H9 (cell line): ENCODE results near the gene PRSS27. TPM values are rescaled to one million over a fixed set of nuclear protein-coding genes. Genes with fewer than 3 reads are reported as not detected.

Experiments
- DNase-seq: peaks from one replicate; pipeline ENCODE4 v3.0.0-alpha.2; 2017
- H2AFZ ChIP-seq: one replicate; pipeline ENCODE4 v1.6.1; 2013; ENCODE audit warnings: mild to moderate bottlenecking, low read length, control low read depth, moderate library complexity
- H2AK5ac ChIP-seq: 2 replicates; pipeline ENCODE4 v1.6.1; 2013; ENCODE audit warnings: low read length, control low read depth, mixed read lengths; ENCODE audit not compliant: insufficient read length
- H2BK120ac ChIP-seq: one replicate; pipeline ENCODE4 v1.6.1; 2013; ENCODE audit warnings: low read depth, mild to moderate bottlenecking, low read length, control low read depth, inconsistent platforms; ENCODE audit not compliant: poor library complexity, severe bottlenecking
- H2BK12ac ChIP-seq: 2 replicates; pipeline ENCODE4 v1.6.1; 2013; ENCODE audit warnings: low read length, control low read depth, mixed read lengths, low read depth; ENCODE audit not compliant: insufficient read length
- H2BK15ac ChIP-seq: 2 replicates; pipeline ENCODE4 v1.6.1; 2013; ENCODE audit warnings: low read depth, low read length, control low read depth
- H2BK20ac ChIP-seq: one replicate; pipeline ENCODE4 v1.6.1; 2013; ENCODE audit warnings: low read depth, mild to moderate bottlenecking, low read length, control low read depth, inconsistent platforms; ENCODE audit not compliant: poor library complexity, severe bottlenecking
- H2BK5ac ChIP-seq: 2 replicates; pipeline ENCODE4 v1.6.1; 2013; ENCODE audit warnings: low read length, control low read depth, mixed read lengths; ENCODE audit not compliant: insufficient read length
- H3K14ac ChIP-seq: 2 replicates; pipeline ENCODE4 v1.6.1; 2013; ENCODE audit warnings: low read length, control low read depth; ENCODE audit not compliant: insufficient read depth
- H3K18ac ChIP-seq: 2 replicates; pipeline ENCODE4 v1.6.1; 2013; ENCODE audit warnings: low read depth, mild to moderate bottlenecking, mixed read lengths, low read length, control low read depth; ENCODE audit not compliant: insufficient read length
- H3K23ac ChIP-seq: 2 replicates; pipeline ENCODE4 v1.6.1; 2013; ENCODE audit warnings: low read length, control low read depth, mixed read lengths, low read depth; ENCODE audit not compliant: insufficient read length
- H3K23me2 ChIP-seq: 2 replicates; pipeline ENCODE4 v1.6.1; 2013; ENCODE audit warnings: low read depth, mild to moderate bottlenecking, mixed read lengths, low read length, control low read depth; ENCODE audit not compliant: insufficient read length, poor library complexity, severe bottlenecking
- H3K27ac ChIP-seq: 2 replicates; pipeline ENCODE4 v1.5.1; 2013; ENCODE audit warnings: low read length, control low read depth, mixed read lengths, low read depth; ENCODE audit not compliant: insufficient read length
- H3K27me3 ChIP-seq: 2 replicates; pipeline ENCODE4 v1.6.1; 2013; ENCODE audit warnings: low read length, control low read depth, inconsistent platforms; ENCODE audit not compliant: insufficient read depth
- H3K4ac ChIP-seq: 2 replicates; pipeline ENCODE4 v1.6.1; 2013; ENCODE audit warnings: low read depth, mild to moderate bottlenecking, control low read depth, inconsistent platforms, low read length, moderate library complexity
- H3K4me1 ChIP-seq: 2 replicates; pipeline ENCODE4 v1.6.1; 2013; ENCODE audit warnings: low read length, control low read depth, inconsistent platforms; ENCODE audit not compliant: insufficient read depth
- H3K4me2 ChIP-seq: 2 replicates; pipeline ENCODE4 v1.6.1; 2013; ENCODE audit warnings: low read length, control low read depth, mixed read lengths; ENCODE audit not compliant: insufficient read length, insufficient read depth
- H3K56ac ChIP-seq: 2 replicates; pipeline ENCODE4 v1.6.1; 2013; ENCODE audit warnings: low read depth, mild to moderate bottlenecking, mixed read lengths, low read length, control low read depth; ENCODE audit not compliant: insufficient read length
- H3K79me1 ChIP-seq: 2 replicates; pipeline ENCODE4 v1.6.1; 2013; ENCODE audit warnings: low read depth, mild to moderate bottlenecking, moderate library complexity, low read length, control low read depth, inconsistent platforms; ENCODE audit not compliant: insufficient read depth, poor library complexity, severe bottlenecking
- H3K79me2 ChIP-seq: 2 replicates; pipeline ENCODE4 v1.6.1; 2013; ENCODE audit warnings: low read length, control low read depth, inconsistent platforms; ENCODE audit not compliant: insufficient read depth
- H3K9ac ChIP-seq: 2 replicates; pipeline ENCODE4 v1.6.1; 2013; ENCODE audit warnings: low read length, control low read depth, mixed read lengths; ENCODE audit not compliant: insufficient read length; ENCODE audit errors: extremely low read depth
- H3K9me3 ChIP-seq: one replicate; pipeline ENCODE4 v1.6.1; 2013; ENCODE audit warnings: low read depth, low read length, inconsistent platforms; ENCODE audit not compliant: control insufficient read depth
- H3T11ph ChIP-seq: one replicate; pipeline ENCODE4 v1.6.1; 2013; ENCODE audit warnings: mild to moderate bottlenecking, low read length, control low read depth, inconsistent platforms
- H4K20me1 ChIP-seq: one replicate; pipeline ENCODE4 v1.6.1; 2013; ENCODE audit not compliant: control insufficient read depth, insufficient read length, insufficient read depth
- H4K5ac ChIP-seq: 2 replicates; pipeline ENCODE4 v1.6.1; 2013; ENCODE audit warnings: low read depth, mild to moderate bottlenecking, mixed read lengths, low read length, control low read depth; ENCODE audit not compliant: insufficient read length
- H4K8ac ChIP-seq: replicated peaks from 2 replicates; pipeline ENCODE4 v1.6.1; 2013; ENCODE audit warnings: low read length, control low read depth, mixed read lengths, low read depth; ENCODE audit not compliant: insufficient read length
- H4K91ac ChIP-seq: 2 replicates; pipeline ENCODE4 v1.6.1; 2013; ENCODE audit warnings: low read depth, mild to moderate bottlenecking, moderate library complexity, mixed read lengths, low read length, control low read depth; ENCODE audit not compliant: insufficient read length
- H3K27ac Mint-ChIP-seq, 3 experiments: 2 replicates in 2 of 3; 3 replicates in 1 of 3; pipeline ENCODE4 v1.8.0; 2020 to 2021; ENCODE audit warnings: mixed read lengths in 3 of 3, mild to moderate bottlenecking in 1 of 3, moderate library complexity in 1 of 3
- H3K27me3 Mint-ChIP-seq: 2 replicates; pipeline ENCODE4 v1.8.0; 2021; ENCODE audit warnings: low read depth, mild to moderate bottlenecking, moderate library complexity, mixed read lengths
- H3K36me3 Mint-ChIP-seq, 3 experiments: 2 replicates in 2 of 3; 3 replicates in 1 of 3; pipeline ENCODE4 v1.8.0; 2020 to 2021; ENCODE audit warnings: low read depth in 3 of 3, mixed read lengths in 3 of 3; ENCODE audit not compliant: insufficient read depth in 1 of 3
- H3K4me1 Mint-ChIP-seq, 2 experiments: 2 replicates each; pipeline ENCODE4 v1.8.0; 2020; ENCODE audit warnings: mixed read lengths in 2 of 2
- H3K4me3 Mint-ChIP-seq, 2 experiments: 2 replicates in 1 of 2; 3 replicates in 1 of 2; pipeline ENCODE4 v1.8.0; 2020 to 2021; ENCODE audit warnings: mild to moderate bottlenecking in 2 of 2, mixed read lengths in 2 of 2, moderate library complexity in 1 of 2
- H3K9me3 Mint-ChIP-seq, 2 experiments: 2 replicates in 1 of 2; 3 replicates in 1 of 2; pipeline ENCODE4 v1.8.0; 2020; ENCODE audit warnings: mild to moderate bottlenecking in 2 of 2, mixed read lengths in 2 of 2, moderate library complexity in 1 of 2
- WGBS: extraction: QIAGEN DNeasy Blood & Tissue Kit; methylation state at CpG from one replicate; pipeline ENCODE4 v1.1.7; 2013; ENCODE audit warnings: missing lambda C conversion rate, low lambda C conversion rate, mixed read lengths; ENCODE audit not compliant: insufficient read length; ENCODE audit errors: extremely low coverage; 5-methylcytosine and 5-hydroxymethylcytosine counted together
- total RNA-seq: library from RNA; stranded (reverse); gene quantifications from 2 replicates; pipeline ENCODE4 v1.2.1, GENCODE V29; 2021
- TF ChIP-seq, protein P1 (sequence below): fragments of 200-600 bp; sonication (generic); conservative IDR thresholded peaks from 3 replicates; pipeline ENCODE4 v1.8.0; 2021; ENCODE audit warnings: antibody characterized with exemption, mild to moderate bottlenecking

Gene PRSS27
- total RNA-seq, 1 experiment from 2014 or later = 5.0 TPM

DNA sequence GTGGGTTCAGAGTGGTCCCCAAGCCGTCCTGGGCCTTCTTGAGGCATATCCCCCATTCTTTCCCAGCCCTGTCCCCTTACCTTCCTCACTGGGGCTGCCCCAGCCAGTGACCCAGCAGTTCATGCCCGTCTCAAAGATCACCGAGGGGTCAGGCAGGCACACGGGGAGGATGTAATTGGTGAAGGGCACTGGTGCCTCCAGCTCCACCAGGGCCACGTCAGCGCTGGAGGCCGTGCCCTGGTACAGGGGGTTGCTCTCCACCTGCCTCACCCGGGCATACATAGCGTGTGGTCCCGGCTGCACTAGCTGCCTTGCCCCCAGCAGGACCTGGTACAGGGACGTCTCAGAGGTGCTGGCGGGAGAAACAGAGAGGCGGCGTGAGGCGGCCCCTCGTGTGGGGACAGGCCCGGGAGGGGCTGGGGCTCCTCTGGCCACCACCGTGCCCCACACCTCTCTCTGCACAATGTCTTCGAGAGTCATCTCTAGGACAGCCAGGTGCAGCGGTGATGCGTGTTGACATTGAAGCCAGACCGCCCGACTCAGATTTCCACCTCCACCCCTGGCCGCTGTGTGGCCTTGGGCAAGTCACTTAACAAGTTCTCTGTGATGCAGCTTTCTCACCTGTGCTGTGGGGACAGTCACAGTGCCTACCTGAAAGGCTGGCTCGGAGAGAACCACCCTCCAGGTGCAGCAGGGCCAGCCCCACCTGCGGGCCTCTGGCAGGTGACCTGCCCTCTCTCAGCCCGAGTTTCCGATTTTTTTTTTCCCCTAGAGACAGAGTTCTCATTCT lies 5.8 kb downstream of the PRSS27 start:
- no peak overlapping the region for H2AK5ac ChIP-seq
- no peak overlapping the region for H3K23ac ChIP-seq
- H3K27ac Mint-ChIP-seq = no peak overlapping the region; a peak in 1 of 7 replicates
- no peaks in the 10 kb centered on the region for H3K79me2 ChIP-seq
- no peak overlapping the region for H3K56ac ChIP-seq
- no peak overlapping the region for H4K5ac ChIP-seq
- no peaks in the 10 kb centered on the region for H4K20me1 ChIP-seq
- H3K27ac ChIP-seq = no peak overlapping the region
- H3T11ph ChIP-seq = no peak overlapping the region
- DNase-seq = no peak
- H3K4me1 ChIP-seq = no peaks in the 10 kb centered on the region; the same call in 1 of the 2 replicates
- no peak overlapping the region for H3K9ac ChIP-seq
- H2BK12ac ChIP-seq = no peak overlapping the region
- no peaks in the 10 kb centered on the region for H3K27me3 ChIP-seq
- TF ChIP-seq, protein P1, sequence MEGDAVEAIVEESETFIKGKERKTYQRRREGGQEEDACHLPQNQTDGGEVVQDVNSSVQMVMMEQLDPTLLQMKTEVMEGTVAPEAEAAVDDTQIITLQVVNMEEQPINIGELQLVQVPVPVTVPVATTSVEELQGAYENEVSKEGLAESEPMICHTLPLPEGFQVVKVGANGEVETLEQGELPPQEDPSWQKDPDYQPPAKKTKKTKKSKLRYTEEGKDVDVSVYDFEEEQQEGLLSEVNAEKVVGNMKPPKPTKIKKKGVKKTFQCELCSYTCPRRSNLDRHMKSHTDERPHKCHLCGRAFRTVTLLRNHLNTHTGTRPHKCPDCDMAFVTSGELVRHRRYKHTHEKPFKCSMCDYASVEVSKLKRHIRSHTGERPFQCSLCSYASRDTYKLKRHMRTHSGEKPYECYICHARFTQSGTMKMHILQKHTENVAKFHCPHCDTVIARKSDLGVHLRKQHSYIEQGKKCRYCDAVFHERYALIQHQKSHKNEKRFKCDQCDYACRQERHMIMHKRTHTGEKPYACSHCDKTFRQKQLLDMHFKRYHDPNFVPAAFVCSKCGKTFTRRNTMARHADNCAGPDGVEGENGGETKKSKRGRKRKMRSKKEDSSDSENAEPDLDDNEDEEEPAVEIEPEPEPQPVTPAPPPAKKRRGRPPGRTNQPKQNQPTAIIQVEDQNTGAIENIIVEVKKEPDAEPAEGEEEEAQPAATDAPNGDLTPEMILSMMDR = no peak
- H3K9me3 ChIP-seq = no peaks in the 10 kb centered on the region
- H3K36me3 Mint-ChIP-seq = no peaks in the 10 kb centered on the region
- H2AFZ ChIP-seq = no peak overlapping the region
- H3K4ac ChIP-seq = no peak overlapping the region
- H3K23me2 ChIP-seq = no peaks in the 10 kb centered on the region
- no peak overlapping the region for H3K18ac ChIP-seq
- no peak overlapping the region; the same call in 1 of the 2 replicates for H3K14ac ChIP-seq
- no peak overlapping the region for H2BK20ac ChIP-seq
- no CpG with 5 or more reads among the region's 28 CpGs for WGBS
- no peaks in the 10 kb centered on the region for H3K79me1 ChIP-seq
- no peak overlapping the region for H4K8ac ChIP-seq
- no peak overlapping the region for H2BK15ac ChIP-seq
- H3K27me3 Mint-ChIP-seq = peaks cover 2% of the 10 kb centered on the region
- peaks cover 3 to 9% of the 10 kb centered on the region in 2 experiments; a peak in 3 of 4 replicates for H3K4me1 Mint-ChIP-seq
- no peak overlapping the region for H2BK5ac ChIP-seq
- H3K9me3 Mint-ChIP-seq = no peaks in the 10 kb centered on the region
- no peak overlapping the region for H3K4me2 ChIP-seq
- no peak overlapping the region for H2BK120ac ChIP-seq
- no peak overlapping the region for H3K4me3 Mint-ChIP-seq
- no peak overlapping the region for H4K91ac ChIP-seq
